HG03064 (cell line): Measurements from ENCODE around the gene GPS2.

Experiments used
- ATAC-seq: cut with Tn5 transposase; IDR thresholded peaks from one replicate; pipeline ENCODE4 v1.9.1; 2021; ENCODE audit warnings: low read depth; ENCODE audit not compliant: unreplicated experiment

The GPS2 gene

GRCh38 chr17:7262935-7263800, 52.0 kb downstream of the GPS2 start:
- no peak for ATAC-seq
